Measurements from ENCODE around the gene SPATS2L.

SPATS2L gene

DNA sequence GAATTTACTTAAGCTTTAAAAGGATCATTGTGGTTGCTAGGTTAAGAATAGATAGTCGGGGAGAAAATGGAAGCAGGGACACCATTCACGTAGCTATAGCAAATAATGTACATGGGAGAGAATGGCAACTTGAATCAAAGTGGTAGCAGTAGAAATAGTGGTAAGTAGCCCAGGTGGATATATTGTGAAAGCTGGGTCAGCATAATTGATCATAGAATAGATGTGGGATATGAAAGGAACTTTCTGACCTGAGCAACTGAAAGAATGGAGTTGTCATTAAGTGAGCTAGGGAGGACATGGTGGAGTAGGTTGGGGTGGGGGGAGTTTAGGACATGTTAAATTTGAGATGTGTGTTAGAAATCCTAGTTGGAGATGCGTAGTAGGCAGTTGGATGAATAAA is 221.7 kb downstream of the SPATS2L start:
- H3K36me3 ChIP-seq = no peaks in the 10 kb centered on the region
- H3K27me3 ChIP-seq = no peaks in the 10 kb centered on the region
- no peaks in the 10 kb centered on the region for H3K9me3 ChIP-seq
- peaks cover 6% of the 10 kb centered on the region; the same call in 1 of the 2 replicates for H3K4me1 ChIP-seq
- no peak for DNase-seq
- H3K4me3 ChIP-seq (ENCODE audit: low read depth, low read length) = no peak overlapping the region
- no peak for TF ChIP-seq CTCF (IDR thresholded peaks at IDR 0.05; ENCODE audit: low read depth, low read length)

All from BE2C (cell line).